GM10248 (cell line): ENCODE data around the gene ST6GALNAC1.
"Not testable (repeated sequence)": the region's sequence is repeated elsewhere in the genome, so short reads cannot be mapped to it uniquely, and the experiment has no call there.

ENCODE experiments used
- CTCF ChIA-PET: fragments of 300-600 bp; sonication (Branson Sonifier 250); formaldehyde crosslinking; extraction: SDS; loops from one replicate; lab custom pipeline; 2021; ENCODE audit warnings: antibody characterized with exemption; lab: Yijun Ruan, JAX
- POLR2A ChIA-PET: fragments of 350-650 bp; sonication (Branson Sonifier 250); formaldehyde crosslinking; extraction: SDS; loops from one replicate; lab custom pipeline; 2020; ENCODE audit warnings: antibody characterized with exemption; lab: Yijun Ruan, JAX
- DNase-seq: peaks from one replicate; pipeline ENCODE4 v3.0.0; 2012; ENCODE audit errors: extremely low spot score
- CTCF ChIP-seq: IDR thresholded peaks from 2 replicates; pipeline ENCODE4 v1.5.1; 2012; ENCODE audit warnings: mild to moderate bottlenecking, low read depth; ENCODE audit errors: extremely low read depth, missing control alignments, control extremely low read depth

The ST6GALNAC1 gene

GRCh38 chr17:76640550-76641380 is 2.8 kb downstream of the ST6GALNAC1 start:
- POLR2A ChIA-PET: no interaction called here
- CTCF ChIA-PET: interaction anchor here (1.6 to 3.2 kb wide), 2 partner anchors 17 to 18 kb away, joined by 3 to 13 read pairs; no protein-coding TSS in a partner anchor
- DNase-seq: no peak
- TF ChIP-seq CTCF: no peak

DNA sequence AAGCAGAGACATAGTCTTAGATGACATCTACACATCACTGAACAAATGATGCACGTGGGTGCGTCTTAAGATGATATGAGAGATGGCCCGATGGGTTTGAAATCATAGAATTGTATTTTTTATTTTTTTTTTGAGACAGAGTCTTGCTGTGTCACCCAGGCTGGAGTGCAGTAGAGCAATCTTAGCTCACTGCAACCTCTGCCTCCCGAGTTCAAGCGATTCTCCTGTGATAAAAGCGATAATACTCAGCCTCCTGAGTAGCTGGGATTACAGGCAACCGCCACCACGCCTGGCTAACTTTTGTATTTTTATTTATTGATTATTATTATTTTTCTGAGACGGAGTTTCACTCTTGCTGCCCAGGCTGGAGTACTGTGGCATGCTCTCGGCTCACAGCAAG is 5.3 kb downstream of the ST6GALNAC1 start:
- DNase-seq: no peak
- POLR2A ChIA-PET: no interaction called here
- CTCF ChIA-PET: interaction anchor here (2.9 kb wide), 1 partner anchor 14 kb away, joined by 14 read pairs; no protein-coding TSS in a partner anchor
- TF ChIP-seq CTCF: no peak

DNA sequence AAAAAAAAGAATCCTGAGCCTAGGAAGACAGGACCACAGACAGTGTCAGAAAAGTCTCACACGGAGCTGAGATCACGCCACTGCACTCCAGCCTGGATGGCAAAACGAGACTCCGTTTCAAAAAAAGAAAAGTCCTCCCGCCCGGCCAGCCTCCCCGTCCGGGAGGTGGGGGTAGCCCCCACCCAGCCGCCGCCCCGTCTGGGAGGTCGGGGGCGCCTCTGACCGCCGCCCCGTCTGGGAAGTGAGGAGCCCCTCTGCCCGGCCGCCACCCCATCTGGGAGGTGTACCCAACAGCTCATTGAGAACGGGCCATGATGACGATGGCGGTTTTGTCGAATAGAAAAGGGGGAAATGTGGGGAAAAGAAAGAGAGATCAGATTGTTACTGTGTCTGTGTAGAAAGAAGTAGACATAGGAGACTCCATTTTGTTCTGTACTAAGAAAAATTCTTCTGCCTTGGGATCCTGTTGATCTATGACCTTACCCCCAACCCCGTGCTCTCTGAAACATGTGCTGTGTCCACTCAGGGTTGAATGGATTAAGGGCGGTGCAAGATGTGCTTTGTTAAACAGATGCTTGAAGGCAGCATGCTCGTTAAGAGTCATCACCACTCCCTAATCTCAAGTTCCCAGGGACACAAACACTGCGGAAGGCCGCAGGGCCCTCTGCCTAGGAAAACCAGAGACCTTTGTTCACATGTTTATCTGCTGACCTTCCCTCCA is 6.9 kb downstream of the ST6GALNAC1 start:
- CTCF ChIA-PET: interaction anchor here (2.9 kb wide), 1 partner anchor 12 kb away, joined by 14 read pairs; no protein-coding TSS in a partner anchor
- POLR2A ChIA-PET, DNase-seq: not testable (repeated sequence)

- ChIA-PET CTCF (interaction anchor here (4.9 kb wide), 1 partner anchor 12 kb away, joined by 29 read pairs; no protein-coding TSS in a partner anchor), POLR2A (no interaction called here)
- no peak for TF ChIP-seq CTCF
- DNase-seq: no peak
Measured at GRCh38 chr17:76635659-76636360, 7.7 kb downstream of the ST6GALNAC1 start.

GRCh38 chr17:76635039-76635438 is 8.5 kb downstream of the ST6GALNAC1 start:
- ChIA-PET POLR2A (no interaction called here), CTCF (interaction anchor here (1.9 to 4.9 kb wide), 2 partner anchors 12 to 112 kb away, joined by 6 to 29 read pairs; no protein-coding TSS in a partner anchor)
- DNase-seq: no peak
- no peak for TF ChIP-seq CTCF

DNA sequence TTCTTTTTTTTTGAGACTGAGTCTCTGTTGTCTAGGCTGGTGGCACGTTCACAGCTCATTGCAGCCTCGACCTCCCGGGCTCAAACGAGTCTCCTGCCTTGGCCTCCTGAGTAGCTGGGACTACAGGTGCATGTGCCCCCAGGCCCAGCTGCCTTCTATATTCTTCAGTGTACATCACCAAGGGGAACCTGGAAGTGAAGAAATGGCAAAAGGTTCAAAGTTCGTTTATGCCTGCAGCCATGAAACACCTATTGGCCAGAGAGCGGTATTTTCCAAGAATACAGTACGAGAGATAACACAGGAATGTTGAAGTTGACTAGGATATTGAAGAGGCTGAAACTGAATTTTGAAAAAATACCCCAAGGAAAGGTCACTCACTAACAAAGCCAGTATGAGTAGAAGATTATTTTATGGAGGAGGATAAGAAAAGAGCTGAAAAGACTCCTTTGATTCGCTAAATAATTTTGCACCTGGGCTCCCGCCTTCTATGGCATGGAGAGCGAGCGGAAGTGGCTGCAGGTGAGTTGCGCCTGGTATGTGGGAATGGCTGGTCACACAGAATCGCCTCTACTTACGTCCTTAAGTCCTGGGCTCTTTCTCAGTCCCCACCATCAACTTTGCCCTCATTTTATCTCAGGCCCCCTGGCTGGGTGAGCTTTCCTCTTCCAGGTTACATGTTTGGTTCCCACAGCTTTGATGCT is 9.8 kb downstream of the ST6GALNAC1 start:
- ChIA-PET CTCF (interaction anchor here (1.9 to 4.9 kb wide), 2 partner anchors 10 to 110 kb away, joined by 6 to 29 read pairs; no protein-coding TSS in a partner anchor), POLR2A (no interaction called here)
- no peak for DNase-seq
- TF ChIP-seq CTCF: no peak
